ENCODE data around the gene FGD5. TPM values are rescaled to one million over a fixed set of nuclear protein-coding genes. Genes with fewer than 3 reads are reported as not detected.
A peak's percentile ranks its signal among the peaks of the same experiment; 100 is the strongest.

The FGD5 gene
- total RNA-seq: 62.5 TPM

- DNase-seq (ENCODE audit: low spot score): no peak
These were observed at the start of gene FGD5 for GRCh38 chr3:14818804-14819500. Gene FGD5, plus strand, starts transcription at chr3:14818962. Its CDS starts 110 bp downstream, at chr3:14819072.

- DNase-seq (ENCODE audit: low spot score): no peak
These were observed 49.0 kb upstream of the FGD5 start for GRCh38 chr3:14769544-14770325.

GRCh38 chr3:14770591-14770990 is 48.2 kb upstream of the FGD5 start:
- DNase-seq (ENCODE audit: low spot score): peak; percentile 6

GRCh38 chr3:14771593-14772497 is 46.9 kb upstream of the FGD5 start:
- DNase-seq (ENCODE audit: low spot score): peak; percentile 9

GRCh38 chr3:14772533-14773138 is 46.1 kb upstream of the FGD5 start:
- peak; percentile 9 for DNase-seq (ENCODE audit: low spot score)

- DNase-seq (ENCODE audit: low spot score): no peak
These were observed 45.5 kb upstream of the FGD5 start for GRCh38 chr3:14773281-14773680.

GRCh38 chr3:14773691-14774128 is 45.1 kb upstream of the FGD5 start:
- peak; percentile 7 for DNase-seq (ENCODE audit: low spot score)

- no peak for DNase-seq (ENCODE audit: low spot score)
These were observed 44.3 kb upstream of the FGD5 start for GRCh38 chr3:14774431-14774830.

- DNase-seq (ENCODE audit: low spot score): no peak
These were observed 43.8 kb upstream of the FGD5 start for GRCh38 chr3:14775011-14775410.

- DNase-seq (ENCODE audit: low spot score): no peak
These were observed 43.2 kb upstream of the FGD5 start for GRCh38 chr3:14775563-14775962.

- DNase-seq (ENCODE audit: low spot score): no peak
These were observed 39.6 kb upstream of the FGD5 start for GRCh38 chr3:14779069-14779685.

GRCh38 chr3:14780927-14781507 is 37.7 kb upstream of the FGD5 start:
- peak; percentile 67 for DNase-seq (ENCODE audit: low spot score)

GRCh38 chr3:14783480-14784086 is 35.2 kb upstream of the FGD5 start:
- DNase-seq (ENCODE audit: low spot score): no peak

- no peak for DNase-seq (ENCODE audit: low spot score)
These were observed 34.6 kb upstream of the FGD5 start for GRCh38 chr3:14784087-14784681.

- DNase-seq (ENCODE audit: low spot score): no peak
These were observed 33.3 kb upstream of the FGD5 start for GRCh38 chr3:14785207-14786155.

GRCh38 chr3:14786369-14786768 is 32.4 kb upstream of the FGD5 start:
- DNase-seq (ENCODE audit: low spot score): no peak

GRCh38 chr3:14787630-14788029 is 31.1 kb upstream of the FGD5 start:
- peak; percentile 31 for DNase-seq (ENCODE audit: low spot score)

GRCh38 chr3:14788644-14789043 is 30.1 kb upstream of the FGD5 start:
- DNase-seq (ENCODE audit: low spot score): no peak

GRCh38 chr3:14789221-14789620 is 29.5 kb upstream of the FGD5 start:
- no peak for DNase-seq (ENCODE audit: low spot score)

Data from mucosa of gallbladder (tissue), 1 donor.